Measurements from ENCODE around the gene DYNLT5. TPM values are rescaled to one million over a fixed set of nuclear protein-coding genes. Genes with fewer than 3 reads are reported as not detected.
"Not testable (repeated sequence)": the region's sequence is repeated elsewhere in the genome, so short reads cannot be mapped to it uniquely, and the experiment has no call there.

Gene DYNLT5
- total RNA-seq, 8 experiments from 2014 or later: 0.33 to 51.9 (median 0.50) TPM; not detected in 3

- Histone ChIP-seq H3K27ac (no peak overlapping the region), H3K4me1 (replicated peaks in 1 of 2) (peaks cover 5 to 21% of the 10 kb centered on the region in 2 donors), H3K4me3 (no peak overlapping the region)
- WGBS, 10 experiments: 33 to 100% (median 90%) methylated on average over 1 to 3 of the region's 3 CpGs; no CpG with 5 or more reads in 2 of the 10 experiments
- no peak for ATAC-seq (replicated peaks in 6 of 8)
- in situ Hi-C loops (cut with MboI; ENCODE audit: low pct_unique_long_range_greater_than_20kb in 2 of 9, low sequenced_read_pairs in 9 of 9, unreplicated experiment in 9 of 9): no loop called here
Measured at GRCh38 chr1:66775646-66776045, 23.4 kb downstream of the DYNLT5 start.

GRCh38 chr1:66777831-66778230, 25.6 kb downstream of the DYNLT5 start:
- Histone ChIP-seq H3K27ac (no peak overlapping the region), H3K4me1 (replicated peaks in 1 of 2) (peaks cover 5 to 21% of the 10 kb centered on the region in 2 donors), H3K4me3 (no peak overlapping the region)
- WGBS, 10 experiments: 0 to 90% (median 71%) methylated on average over 1 to 3 of the region's 3 CpGs; no CpG with 5 or more reads in 1 of the 10 experiments
- peak in 2 of 8 experiments; percentile 47 to 66 for ATAC-seq (replicated peaks in 6 of 8)
- in situ Hi-C loops (cut with MboI; ENCODE audit: low pct_unique_long_range_greater_than_20kb in 2 of 9, low sequenced_read_pairs in 9 of 9, unreplicated experiment in 9 of 9): no loop called here

GRCh38 chr1:66778266-66778665, 26.0 kb downstream of the DYNLT5 start:
- in situ Hi-C loops (cut with MboI; ENCODE audit: low pct_unique_long_range_greater_than_20kb in 2 of 9, low sequenced_read_pairs in 9 of 9, unreplicated experiment in 9 of 9): no loop called here
- H3K27ac ChIP-seq: no peak overlapping the region
- 9 to 89% (median 71%) methylated on average over 1 to 4 of the region's 4 CpGs; no CpG with 5 or more reads in 1 of the 10 experiments for WGBS, 10 experiments
- peaks cover 5 to 21% of the 10 kb centered on the region in 2 donors for H3K4me1 ChIP-seq (replicated peaks in 1 of 2)
- no peak overlapping the region for H3K4me3 ChIP-seq
- ATAC-seq (replicated peaks in 6 of 8): peak in 4 of 8 experiments; percentile 42 to 79 (median 56)

GRCh38 chr1:66778969-66779368, 26.7 kb downstream of the DYNLT5 start:
- 14 to 100% (median 95%) methylated on average over 2 to 4 of the region's 4 CpGs for WGBS, 10 experiments
- Histone ChIP-seq H3K4me3 (no peak overlapping the region), H3K4me1 (replicated peaks in 1 of 2) (peaks cover 4 to 19% of the 10 kb centered on the region in 2 donors), H3K27ac (no peak overlapping the region)
- peak in 1 of 8 experiments; percentile 52 for ATAC-seq (replicated peaks in 6 of 8)
- in situ Hi-C loops (cut with MboI; ENCODE audit: low pct_unique_long_range_greater_than_20kb in 2 of 9, low sequenced_read_pairs in 9 of 9, unreplicated experiment in 9 of 9): no loop called here

- H3K4me1 ChIP-seq (replicated peaks in 1 of 2): peaks cover 0 to 13% of the 10 kb centered on the region in 2 donors
- in situ Hi-C loops (cut with MboI; ENCODE audit: low pct_unique_long_range_greater_than_20kb in 2 of 9, low sequenced_read_pairs in 9 of 9, unreplicated experiment in 9 of 9): no loop called here
- no peak for ATAC-seq (replicated peaks in 6 of 8)
- no peak overlapping the region for H3K27ac ChIP-seq
- H3K4me3 ChIP-seq: no peak overlapping the region
- WGBS, 10 experiments: 36 to 84% (median 76%) methylated on average over 1 to 2 of the region's 2 CpGs
Measured at GRCh38 chr1:66779475-66780078, 27.3 kb downstream of the DYNLT5 start.

- H3K4me1 ChIP-seq (replicated peaks in 1 of 2); H3K27ac ChIP-seq; in situ Hi-C loops (cut with MboI; ENCODE audit: low pct_unique_long_range_greater_than_20kb in 2 of 9, low sequenced_read_pairs in 9 of 9, unreplicated experiment in 9 of 9); ATAC-seq (replicated peaks in 6 of 8); H3K4me3 ChIP-seq: not testable (repeated sequence)
- no CpG with 5 or more reads among the region's 2 CpGs for WGBS, 10 experiments
Measured at GRCh38 chr1:66785800-66786199, 33.5 kb downstream of the DYNLT5 start.

GRCh38 chr1:66787641-66788040, 35.4 kb downstream of the DYNLT5 start:
- no peak overlapping the region for H3K4me3 ChIP-seq
- no peaks in the 10 kb centered on the region for H3K4me1 ChIP-seq (replicated peaks in 1 of 2)
- in situ Hi-C loops (cut with MboI; ENCODE audit: low pct_unique_long_range_greater_than_20kb in 2 of 9, low sequenced_read_pairs in 9 of 9, unreplicated experiment in 9 of 9): no loop called here
- no peak for ATAC-seq (replicated peaks in 6 of 8)
- WGBS, 10 experiments: 68 to 100% (median 92%) methylated on average over 3 to 4 of the region's 4 CpGs
- no peak overlapping the region for H3K27ac ChIP-seq

GRCh38 chr1:66788231-66788939, 36.1 kb downstream of the DYNLT5 start:
- Histone ChIP-seq H3K4me3 (no peak overlapping the region), H3K4me1 (replicated peaks in 1 of 2) (no peaks in the 10 kb centered on the region), H3K27ac (no peak overlapping the region)
- no peak for ATAC-seq (replicated peaks in 6 of 8)
- in situ Hi-C loops (cut with MboI; ENCODE audit: low pct_unique_long_range_greater_than_20kb in 2 of 9, low sequenced_read_pairs in 9 of 9, unreplicated experiment in 9 of 9): no loop called here
- WGBS, 10 experiments: 52 to 89% (median 76%) methylated on average over 4 to 6 of the region's 6 CpGs

- H3K27ac ChIP-seq: no peak overlapping the region
- no peak for ATAC-seq (replicated peaks in 6 of 8)
- 53 to 95% (median 85%) methylated on average over 2 to 5 of the region's 5 CpGs for WGBS, 10 experiments
- in situ Hi-C loops (cut with MboI; ENCODE audit: low pct_unique_long_range_greater_than_20kb in 2 of 9, low sequenced_read_pairs in 9 of 9, unreplicated experiment in 9 of 9): no loop called here
- no peak overlapping the region for H3K4me3 ChIP-seq
- no peaks in the 10 kb centered on the region for H3K4me1 ChIP-seq (replicated peaks in 1 of 2)
Measured at GRCh38 chr1:66791621-66792610, 39.7 kb downstream of the DYNLT5 start.

GRCh38 chr1:66795839-66796238, 43.6 kb downstream of the DYNLT5 start:
- in situ Hi-C loops (cut with MboI; ENCODE audit: low pct_unique_long_range_greater_than_20kb in 2 of 9, low sequenced_read_pairs in 9 of 9, unreplicated experiment in 9 of 9): not testable (repeated sequence)

GRCh38 chr1:66809245-66809644, 57.0 kb downstream of the DYNLT5 start:
- 17 to 100% (median 67%) methylated on average over 1 of the region's 1 CpG; no CpG with 5 or more reads in 2 of the 10 experiments for whole genome bisulfite sequencing, 10 experiments
- no peak for ATAC-seq (replicated peaks in 6 of 8)
- H3K4me3 ChIP-seq: no peak overlapping the region
- H3K4me1 ChIP-seq (replicated peaks in 1 of 2): no peaks in the 10 kb centered on the region
- in situ Hi-C loops (cut with MboI; ENCODE audit: low pct_unique_long_range_greater_than_20kb in 2 of 9, low sequenced_read_pairs in 9 of 9, unreplicated experiment in 9 of 9): no loop called here
- H3K27ac ChIP-seq: no peak overlapping the region

More at GRCh38 chr1:66795839-66796238, 43.6 kb downstream of the DYNLT5 start:
- whole genome bisulfite sequencing, 10 experiments: 40 to 100% (median 74%) methylated on average over 1 to 2 of the region's 2 CpGs; no CpG with 5 or more reads in 5 of the 10 experiments
- not testable (repeated sequence) for H3K4me1 ChIP-seq (replicated peaks in 1 of 2); H3K4me3 ChIP-seq; ATAC-seq (replicated peaks in 6 of 8); H3K27ac ChIP-seq

GRCh38 chr1:66809736-66810326, 57.6 kb downstream of the DYNLT5 start:
- 40 to 100% (median 71%) methylated on average over 1 of the region's 1 CpG; no CpG with 5 or more reads in 1 of the 10 experiments for WGBS, 10 experiments
- no peak overlapping the region for H3K27ac ChIP-seq
- no peaks in the 10 kb centered on the region for H3K4me1 ChIP-seq (replicated peaks in 1 of 2)
- no peak overlapping the region for H3K4me3 ChIP-seq
- ATAC-seq (replicated peaks in 6 of 8): no peak
- in situ Hi-C loops (cut with MboI; ENCODE audit: low pct_unique_long_range_greater_than_20kb in 2 of 9, low sequenced_read_pairs in 9 of 9, unreplicated experiment in 9 of 9): no loop called here

Data from motor neuron (in vitro differentiated cells).